HG02943 (cell line): ENCODE data around the gene CCDC6.
"Not testable (repeated sequence)": the region's sequence is repeated elsewhere in the genome, so short reads cannot be mapped to it uniquely, and the experiment has no call there.

ENCODE experiments used
- ATAC-seq: cut with Tn5 transposase; IDR thresholded peaks from one replicate; pipeline ENCODE4 v1.9.1; 2021; ENCODE audit warnings: mild to moderate bottlenecking, low read depth, moderate library complexity; ENCODE audit not compliant: unreplicated experiment

The CCDC6 gene

GRCh38 chr10:59774451-59774850 lies 131.9 kb downstream of the CCDC6 start:
- ATAC-seq: no peak

DNA sequence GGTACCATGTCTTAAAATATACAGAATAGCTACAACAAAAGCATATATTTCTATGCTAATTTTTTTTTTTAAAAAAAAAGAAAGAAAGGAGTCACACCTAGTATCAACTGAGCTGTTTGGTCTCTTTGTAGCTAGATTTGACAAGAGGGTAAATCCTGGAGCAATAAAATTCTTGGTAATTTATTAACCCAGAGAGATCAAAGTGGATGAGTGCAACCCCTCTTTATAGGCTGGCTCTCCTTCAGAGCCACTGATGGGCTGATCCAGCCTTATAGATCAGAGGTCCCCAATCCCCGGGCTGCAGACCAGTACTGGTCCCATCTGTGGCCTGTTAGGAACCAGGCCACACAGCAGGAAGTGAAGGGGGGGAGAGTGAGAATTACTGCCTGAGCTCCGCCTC lies 133.3 kb downstream of the CCDC6 start:
- ATAC-seq: no peak

- no peak for ATAC-seq
These were observed 135.1 kb downstream of the CCDC6 start for GRCh38 chr10:59771162-59771807.

DNA sequence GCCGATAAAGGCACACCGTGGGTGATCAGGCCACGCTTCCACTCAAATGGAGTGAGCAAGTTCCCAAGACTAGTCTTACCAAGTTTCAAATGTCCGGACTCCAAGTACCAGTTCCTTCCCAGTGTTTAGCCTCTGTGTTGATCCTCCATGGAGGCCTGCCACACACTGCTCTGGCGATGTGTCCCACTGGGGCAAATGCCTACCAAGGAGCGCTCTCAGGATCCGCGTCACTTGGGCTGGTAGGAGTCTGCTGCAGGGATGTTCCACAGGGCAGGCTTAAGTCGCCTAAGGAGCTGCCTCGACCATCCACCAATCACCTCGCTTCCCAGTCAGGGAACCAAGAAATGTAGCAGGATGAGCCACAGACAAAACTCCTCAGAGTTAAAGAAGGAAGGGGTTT lies 135.7 kb downstream of the CCDC6 start:
- no peak for ATAC-seq

DNA sequence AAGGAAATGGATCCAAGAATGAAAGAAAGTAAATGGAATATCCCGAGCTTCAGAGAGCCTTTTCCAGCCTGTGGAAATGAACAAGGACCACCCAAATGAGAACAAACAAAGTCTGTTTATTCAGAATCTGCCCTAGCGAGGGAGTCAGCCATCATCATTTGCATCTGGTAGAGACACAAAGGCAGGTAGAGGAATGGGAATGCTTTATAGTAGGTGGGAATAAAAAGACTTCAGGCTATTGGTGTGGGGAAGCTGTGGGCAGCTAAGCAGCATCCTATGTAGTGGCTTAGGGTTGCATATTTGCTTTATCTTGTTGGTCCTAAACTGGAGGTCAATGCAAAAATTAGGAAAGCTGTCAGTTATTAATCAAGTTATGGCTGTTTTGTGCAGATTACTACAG lies 143.9 kb downstream of the CCDC6 start:
- ATAC-seq: no peak

DNA sequence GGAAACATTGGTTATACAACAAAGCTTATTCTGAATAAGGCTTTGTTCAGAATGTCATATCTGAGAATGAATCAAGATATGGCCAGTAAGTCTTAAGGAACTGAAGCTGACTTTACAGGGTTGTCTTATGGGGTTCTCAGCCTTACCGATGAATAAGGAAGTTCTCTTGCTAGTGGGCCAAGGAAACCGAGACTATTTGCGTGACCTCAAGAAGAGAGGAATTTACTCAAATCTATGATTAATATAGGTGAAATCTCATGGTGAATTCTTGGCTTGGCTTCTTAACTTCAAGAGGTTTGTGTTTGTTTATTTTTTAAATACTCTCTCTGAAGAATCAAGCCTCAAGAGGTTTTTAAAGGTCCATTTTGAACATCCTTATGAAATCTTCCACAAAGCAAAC lies 148.4 kb downstream of the CCDC6 start:
- ATAC-seq: no peak

DNA sequence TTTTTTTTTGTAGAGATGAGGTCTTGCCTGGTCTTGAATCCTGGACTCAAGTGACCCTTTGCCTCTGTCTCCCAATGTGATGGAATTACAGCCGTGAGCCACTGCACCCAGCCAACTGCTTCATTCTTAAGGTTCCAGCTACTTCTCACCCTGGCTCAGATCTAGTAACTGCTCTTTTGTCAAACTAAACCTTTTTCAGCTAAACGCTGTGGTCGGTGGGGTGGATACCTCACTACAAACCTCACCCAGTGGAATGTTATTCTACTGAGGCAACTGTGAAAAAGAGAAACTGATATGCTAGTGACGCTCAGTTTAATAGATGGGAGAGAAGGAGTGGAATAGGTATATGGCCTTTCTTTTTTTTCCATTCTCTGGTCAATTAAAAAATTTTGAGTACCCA lies 151.4 kb downstream of the CCDC6 start:
- no peak for ATAC-seq

GRCh38 chr10:59753267-59753666 lies 153.1 kb downstream of the CCDC6 start, which contains the start of gene MRLN:
Gene MRLN (minus strand): TSS chr10:59753455.
- ATAC-seq: no peak

DNA sequence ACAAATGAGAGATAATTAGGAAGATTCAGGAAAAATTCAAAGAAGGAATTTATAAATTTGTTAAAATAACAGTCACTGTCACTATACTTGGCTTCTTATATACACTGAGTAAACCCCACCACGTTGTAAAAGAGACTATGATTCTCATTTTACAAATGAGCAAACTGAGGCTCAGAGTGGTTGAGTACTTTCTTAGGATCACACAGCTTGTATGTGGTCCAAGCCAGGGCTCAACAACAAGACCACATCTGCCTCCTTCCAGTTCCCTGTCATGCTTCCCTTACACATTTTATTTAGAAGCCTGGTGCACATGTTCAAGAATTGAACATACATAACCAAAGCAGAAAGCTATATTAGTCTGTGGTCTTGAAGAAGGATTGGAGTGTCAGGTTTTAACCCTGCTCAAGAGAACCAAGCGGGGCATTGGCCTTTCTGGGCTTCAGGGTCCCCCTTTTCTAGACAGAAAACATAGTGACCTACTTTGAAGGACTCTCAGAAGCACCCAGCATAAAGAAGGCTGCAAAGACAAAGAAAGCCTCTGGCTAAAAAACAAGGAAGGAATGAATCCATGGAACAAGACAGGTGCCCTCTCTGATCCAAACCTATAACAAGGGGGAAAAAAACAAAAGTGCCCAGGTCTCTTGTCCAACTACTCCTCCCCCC lies 153.9 kb downstream of the CCDC6 start:
- no peak for ATAC-seq

DNA sequence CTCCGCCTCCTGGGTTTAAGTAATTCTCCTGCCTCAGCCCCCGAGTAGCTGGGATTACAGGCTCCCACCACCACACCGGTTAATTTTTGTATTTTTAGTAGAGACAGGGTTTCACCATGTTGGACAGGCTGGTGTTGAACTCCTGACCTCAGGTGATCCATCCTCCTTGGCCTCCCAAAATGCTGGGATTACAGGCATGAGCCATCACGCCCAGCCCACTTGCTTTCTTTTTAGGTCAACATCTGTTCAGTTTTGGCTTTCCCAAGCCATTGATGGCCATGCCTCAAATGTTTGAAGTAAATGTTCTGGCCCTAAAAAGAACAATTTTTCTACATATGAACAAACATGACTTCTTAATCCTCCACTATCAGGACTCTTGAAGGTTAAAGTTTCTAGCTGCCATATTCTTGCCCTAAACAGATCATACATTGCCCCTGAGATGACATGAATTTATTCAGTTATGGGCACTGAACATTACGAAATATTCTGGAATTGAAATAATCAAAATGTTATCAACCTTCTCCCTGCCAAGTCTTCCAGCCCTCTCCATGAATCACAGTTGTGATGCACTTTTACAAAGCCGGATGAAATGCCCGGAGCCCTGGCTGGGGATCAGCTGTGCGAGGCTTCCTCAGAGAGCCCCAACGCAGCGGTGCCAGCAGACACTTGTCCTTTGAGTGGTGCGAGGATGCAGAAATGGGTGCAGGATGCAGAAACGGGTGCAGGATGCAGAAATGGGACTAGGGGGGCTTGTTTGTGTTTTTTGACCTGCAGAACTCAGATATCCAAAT lies 156.0 kb downstream of the CCDC6 start:
- no peak for ATAC-seq

DNA sequence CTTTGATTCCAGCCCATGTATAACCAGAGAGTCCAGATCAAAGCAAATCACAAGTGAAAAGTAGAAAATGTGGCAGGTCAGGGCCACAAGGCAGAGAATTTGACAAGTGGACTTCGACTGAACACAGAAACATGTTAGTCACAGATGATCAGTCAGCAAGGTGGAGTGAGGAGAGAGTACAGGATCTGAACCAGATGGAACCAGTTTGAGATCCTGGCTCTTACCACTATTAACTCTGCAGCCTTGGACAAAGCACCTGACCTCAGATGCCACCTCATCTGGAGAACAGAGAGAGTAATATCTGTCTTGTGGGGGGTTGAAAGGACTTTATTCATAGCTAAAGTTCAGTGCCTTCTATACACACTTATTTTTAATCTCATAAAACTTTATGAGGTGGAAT lies 157.5 kb downstream of the CCDC6 start:
- ATAC-seq: no peak

- no peak for ATAC-seq
These were observed 161.1 kb downstream of the CCDC6 start for GRCh38 chr10:59745163-59745650.

DNA sequence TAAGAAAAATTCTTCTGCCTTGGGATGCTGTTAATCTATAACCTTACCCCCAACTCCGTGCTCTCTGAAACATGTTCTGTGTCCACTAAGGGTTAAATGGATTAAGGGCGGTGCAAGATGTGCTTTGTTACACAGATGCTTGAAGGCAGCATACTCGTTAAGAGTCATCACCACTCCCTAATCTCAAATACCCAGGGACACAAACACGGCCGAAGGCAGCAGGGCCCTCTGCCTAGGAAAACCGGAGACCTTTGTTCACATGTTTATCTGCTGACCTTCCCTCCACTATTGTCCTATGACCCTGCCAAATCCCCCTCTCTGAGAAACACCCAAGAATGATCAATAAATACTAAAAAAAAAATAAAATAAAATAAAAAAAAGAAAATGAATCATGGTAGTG lies 161.6 kb downstream of the CCDC6 start:
- ATAC-seq: not testable (repeated sequence)

DNA sequence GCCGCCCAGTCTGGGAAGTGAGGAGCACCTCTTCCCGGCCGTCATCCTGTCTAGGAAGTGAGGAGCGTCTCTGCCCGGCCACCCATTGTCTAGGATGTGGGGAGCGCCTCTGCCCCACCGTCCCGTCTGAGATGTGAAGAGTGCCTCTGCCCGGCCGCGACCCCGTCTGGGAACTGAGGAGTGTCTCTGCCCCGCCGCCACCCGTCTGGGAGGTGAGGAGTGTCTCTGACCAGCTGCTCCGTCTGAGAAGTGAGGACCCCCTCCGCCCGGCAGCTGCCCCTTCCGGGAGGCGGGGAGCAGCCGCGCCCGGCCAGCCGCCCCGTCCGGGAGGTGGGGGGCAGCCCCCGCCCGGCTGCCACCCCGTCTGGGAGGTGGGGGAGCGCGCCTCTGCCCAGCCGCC lies 162.2 kb downstream of the CCDC6 start:
- ATAC-seq: not testable (repeated sequence)

DNA sequence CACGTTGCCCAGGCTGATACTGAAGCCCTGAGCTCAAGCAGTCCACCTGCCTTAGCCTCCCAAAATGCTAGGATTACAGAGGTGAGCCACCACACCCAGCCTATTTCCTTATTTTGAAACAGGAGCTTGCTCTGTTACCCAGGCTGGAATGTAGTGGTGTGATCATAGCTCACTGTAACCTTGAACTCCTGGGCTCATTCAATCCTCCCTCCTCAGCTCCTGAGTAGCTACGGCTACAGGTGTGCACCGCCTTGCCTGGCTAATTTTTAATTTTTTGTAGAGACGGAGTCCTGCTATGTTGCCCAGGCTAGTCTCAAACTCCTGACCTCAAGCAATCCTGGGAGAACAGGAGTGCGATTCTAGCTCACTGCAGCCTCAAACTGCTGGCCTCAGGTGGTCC lies 164.8 kb downstream of the CCDC6 start:
- no peak for ATAC-seq

- no peak for ATAC-seq
These were observed 165.3 kb downstream of the CCDC6 start for GRCh38 chr10:59741048-59741447.
